22Rv1 (cell line): Measurements from ENCODE around the gene IFTAP.
A peak's percentile ranks its signal among the peaks of the same experiment; 100 is the strongest.
"Not testable (repeated sequence)": the region's sequence is repeated elsewhere in the genome, so short reads cannot be mapped to it uniquely, and the experiment has no call there.

Source experiments
- H3K27ac ChIP-seq: fragments of 450-650 bp; 2 replicates; pipeline ENCODE4 v1.5.1; 2017
- ZFX ChIP-seq: fragments of 450-650 bp; IDR thresholded peaks from 2 replicates; pipeline ENCODE4 v1.6.1; 2017; ENCODE audit warnings: antibody characterized with exemption, borderline replicate concordance
- TF ChIP-seq, protein P1 (sequence below): fragments of 450-650 bp; IDR thresholded peaks from 2 replicates; pipeline ENCODE4 v1.5.1; 2017; ENCODE audit warnings: mild to moderate bottlenecking

IFTAP gene

DNA sequence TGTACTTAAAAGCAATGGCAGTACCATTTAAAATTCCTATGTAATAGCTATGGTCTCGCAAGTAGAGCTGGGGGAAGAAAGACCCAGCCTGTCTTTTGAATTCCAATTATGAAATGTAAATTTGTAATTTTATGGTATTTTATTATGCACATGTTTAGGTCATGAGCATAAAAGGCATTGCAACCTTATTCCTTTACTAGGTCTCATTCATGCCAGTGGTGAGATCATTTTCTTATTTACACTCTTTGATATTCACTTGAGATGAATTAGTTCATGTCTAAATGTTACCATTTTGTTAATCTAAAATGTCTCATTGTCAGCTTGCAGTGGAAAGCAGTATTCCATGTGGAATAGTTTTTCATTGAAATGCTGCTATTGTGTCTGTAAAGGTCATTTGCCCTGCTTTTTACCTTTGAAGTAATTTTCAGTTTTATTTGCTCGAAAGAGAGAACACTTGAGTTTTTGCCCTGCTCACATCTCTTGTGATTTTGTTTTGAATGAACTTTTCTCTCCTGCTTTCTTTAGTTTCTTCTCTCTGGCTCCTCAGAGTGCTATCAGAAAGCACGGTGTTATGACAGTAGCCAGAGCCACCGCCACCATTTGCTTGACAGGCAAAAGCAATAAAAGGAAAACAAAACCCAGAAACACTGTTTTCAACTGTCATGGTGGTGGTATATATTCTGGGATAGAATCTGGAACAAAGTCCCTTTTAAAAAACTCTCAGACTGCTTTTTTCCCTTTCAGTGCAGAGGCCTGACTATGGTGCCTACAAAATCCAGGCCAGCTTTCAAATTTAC is 41.0 kb downstream of the IFTAP start:
- no peak for TF ChIP-seq ZFX
- TF ChIP-seq, protein P1, sequence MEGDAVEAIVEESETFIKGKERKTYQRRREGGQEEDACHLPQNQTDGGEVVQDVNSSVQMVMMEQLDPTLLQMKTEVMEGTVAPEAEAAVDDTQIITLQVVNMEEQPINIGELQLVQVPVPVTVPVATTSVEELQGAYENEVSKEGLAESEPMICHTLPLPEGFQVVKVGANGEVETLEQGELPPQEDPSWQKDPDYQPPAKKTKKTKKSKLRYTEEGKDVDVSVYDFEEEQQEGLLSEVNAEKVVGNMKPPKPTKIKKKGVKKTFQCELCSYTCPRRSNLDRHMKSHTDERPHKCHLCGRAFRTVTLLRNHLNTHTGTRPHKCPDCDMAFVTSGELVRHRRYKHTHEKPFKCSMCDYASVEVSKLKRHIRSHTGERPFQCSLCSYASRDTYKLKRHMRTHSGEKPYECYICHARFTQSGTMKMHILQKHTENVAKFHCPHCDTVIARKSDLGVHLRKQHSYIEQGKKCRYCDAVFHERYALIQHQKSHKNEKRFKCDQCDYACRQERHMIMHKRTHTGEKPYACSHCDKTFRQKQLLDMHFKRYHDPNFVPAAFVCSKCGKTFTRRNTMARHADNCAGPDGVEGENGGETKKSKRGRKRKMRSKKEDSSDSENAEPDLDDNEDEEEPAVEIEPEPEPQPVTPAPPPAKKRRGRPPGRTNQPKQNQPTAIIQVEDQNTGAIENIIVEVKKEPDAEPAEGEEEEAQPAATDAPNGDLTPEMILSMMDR = no peak
- H3K27ac ChIP-seq = no peak overlapping the region

DNA sequence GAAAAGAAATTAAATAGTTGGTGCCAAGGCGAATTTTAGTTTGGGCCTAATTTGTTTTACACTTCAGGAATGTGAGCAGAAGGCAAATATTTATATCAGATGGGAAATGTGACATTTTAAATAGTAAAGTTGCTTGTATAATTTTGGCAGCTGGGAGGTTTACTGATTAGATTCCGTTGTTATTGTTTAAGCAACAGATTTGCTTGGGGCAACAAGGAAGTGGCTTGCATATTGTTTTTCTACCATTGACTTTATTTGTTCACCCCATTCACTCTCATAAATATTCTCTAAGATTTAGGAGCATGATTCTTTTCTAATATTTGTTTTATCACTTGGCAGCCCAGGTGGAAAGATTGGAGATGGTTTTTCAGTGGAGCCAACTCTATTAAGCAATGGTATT is 44.3 kb downstream of the IFTAP start:
- no peak for TF ChIP-seq ZFX
- TF ChIP-seq, protein P1 = no peak
- no peak overlapping the region for H3K27ac ChIP-seq

DNA sequence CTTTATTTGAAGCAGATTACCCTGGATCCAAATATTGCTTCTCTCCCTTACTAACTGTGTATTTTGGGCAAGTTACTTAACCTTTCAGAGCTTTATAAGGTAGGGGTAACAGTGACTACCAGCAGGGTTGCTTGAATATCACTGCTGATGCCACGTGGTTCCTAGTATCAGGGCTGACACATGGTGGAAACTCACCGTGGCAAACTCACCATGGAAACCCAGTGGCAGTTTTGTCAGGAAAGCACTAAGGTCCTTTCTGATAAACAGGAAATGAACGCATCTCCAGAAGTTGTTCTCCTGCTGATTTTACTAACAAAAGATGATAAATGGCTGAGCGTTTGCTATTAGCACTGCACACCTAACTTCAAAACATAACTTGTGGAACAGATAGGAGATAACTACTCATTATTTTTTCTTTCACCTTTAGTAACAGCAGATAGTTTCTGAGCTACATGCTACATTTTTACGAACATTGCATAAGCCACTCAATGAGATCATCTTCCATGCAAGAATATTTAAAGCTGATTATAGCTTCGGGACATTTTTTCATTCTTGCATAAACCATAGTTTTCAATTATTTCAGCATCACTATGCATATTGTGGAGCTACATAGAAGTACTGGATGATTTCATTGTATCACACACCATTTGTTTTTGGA is 63.4 kb downstream of the IFTAP start:
- TF ChIP-seq, protein P1 = no peak
- TF ChIP-seq ZFX = no peak
- H3K27ac ChIP-seq = no peak overlapping the region

DNA sequence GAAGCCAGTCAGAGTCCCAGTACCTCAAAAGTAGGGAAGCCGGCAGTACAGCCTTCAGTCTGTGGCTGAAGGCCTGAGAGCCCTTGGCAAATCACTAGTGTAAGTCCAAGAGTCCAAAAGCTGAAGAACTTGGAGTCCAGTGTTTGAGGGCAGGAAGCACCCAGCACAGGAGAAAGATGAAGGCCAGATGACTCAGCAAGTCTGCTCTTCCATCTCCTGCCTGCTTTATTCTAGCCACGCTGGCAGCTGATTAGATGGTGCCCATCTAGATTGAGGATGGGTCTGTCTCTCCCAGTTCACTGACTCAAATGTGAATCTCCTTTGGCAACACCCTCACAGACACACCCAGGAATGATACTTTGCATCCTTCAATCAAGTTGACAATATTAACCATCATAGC is 67.1 kb downstream of the IFTAP start:
- not testable (repeated sequence) for H3K27ac ChIP-seq

DNA sequence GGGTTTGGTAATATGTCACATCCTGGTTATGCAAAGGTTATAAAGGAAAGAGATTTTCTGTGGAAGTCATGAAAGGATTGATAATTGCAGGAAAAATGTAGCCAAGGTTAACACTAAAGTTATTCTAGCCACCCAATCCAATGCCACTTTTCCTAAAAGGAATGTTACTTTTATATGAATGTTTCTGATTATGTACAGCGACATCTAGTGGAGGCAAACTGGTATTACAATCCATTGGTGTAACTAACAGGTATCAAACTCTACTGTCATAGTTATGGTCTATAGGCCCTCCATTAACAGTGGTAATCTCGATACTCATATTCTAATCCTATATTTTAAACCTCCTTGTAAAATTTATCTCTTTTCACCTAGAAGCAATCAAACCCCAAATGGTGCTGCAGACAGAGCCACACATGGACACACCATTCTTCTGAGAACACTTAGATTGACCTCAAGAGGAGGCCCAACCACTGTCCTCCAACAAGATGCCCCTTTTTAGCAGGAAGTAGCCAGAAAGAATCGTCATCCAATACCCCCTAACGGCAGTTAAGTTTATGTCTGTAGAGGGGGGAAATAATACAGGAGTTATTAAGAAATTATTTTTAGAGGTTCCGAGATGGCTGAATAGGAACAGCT is 78.6 kb downstream of the IFTAP start:
- H3K27ac ChIP-seq = no peak overlapping the region
- TF ChIP-seq, protein P1 = peak; percentile 79
- no peak for TF ChIP-seq ZFX

DNA sequence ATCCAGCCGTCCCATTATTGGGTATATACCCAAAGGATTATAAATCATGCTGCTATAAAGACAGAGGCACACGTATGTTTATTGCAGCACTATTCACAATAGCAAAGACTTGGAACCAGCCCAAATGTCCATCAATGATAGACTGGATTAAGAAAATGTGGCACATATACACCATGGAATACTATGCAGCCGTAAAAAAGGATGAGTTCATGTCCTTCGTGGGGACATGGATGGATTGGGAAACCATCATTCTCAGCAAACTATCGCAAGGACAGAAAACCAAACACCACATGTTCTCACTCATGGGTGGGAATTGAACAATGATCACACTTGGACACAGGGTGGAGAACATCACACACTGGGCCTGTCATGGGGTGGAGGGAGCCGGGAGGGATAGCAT is 85.2 kb downstream of the IFTAP start:
- H3K27ac ChIP-seq = not testable (repeated sequence)

DNA sequence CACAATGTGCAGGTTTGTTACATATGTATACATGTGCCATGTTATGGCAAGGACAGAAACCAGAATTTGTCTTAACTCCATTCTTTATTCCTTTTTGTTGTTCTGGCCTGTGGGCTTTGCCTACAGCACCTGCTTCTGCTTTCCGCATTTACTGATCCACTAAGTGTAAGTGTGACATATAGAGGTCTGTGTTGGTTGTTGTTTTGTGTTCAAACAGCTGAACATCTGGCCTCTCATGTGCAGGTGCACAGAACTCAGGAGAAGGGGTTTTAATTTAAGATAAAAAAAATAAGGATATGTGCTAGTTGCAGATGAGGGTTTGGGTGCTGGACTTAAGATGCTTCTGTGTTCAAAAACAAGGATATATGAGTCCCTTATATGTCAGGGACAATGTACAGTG is 89.5 kb downstream of the IFTAP start:
- H3K27ac ChIP-seq = no peak overlapping the region
- no peak for TF ChIP-seq ZFX
- TF ChIP-seq, protein P1 = no peak
